Memory B cell (primary cell): Measurements from ENCODE around the gene TULP4.
"Not testable (repeated sequence)": the region's sequence is repeated elsewhere in the genome, so short reads cannot be mapped to it uniquely, and the experiment has no call there.

Experiments
- ATAC-seq: fragments of 150-1000 bp; cut with Tn5 transposase; 2 replicates; pipeline ENCODE4 v1.10.0; 2021; ENCODE audit warnings: low read depth, mild to moderate bottlenecking, moderate library complexity
- DNase-seq, 2 donors: peaks; one replicate each; pipeline ENCODE4 v3.0.0; 2022; ENCODE audit warnings: low spot score in 2 of 2
- H3K27ac Mint-ChIP-seq: one replicate; pipeline ENCODE4 v1.8.0; 2022; ENCODE audit warnings: mild to moderate bottlenecking, moderate library complexity, mixed read lengths
- H3K27me3 Mint-ChIP-seq: one replicate; pipeline ENCODE4 v1.8.0; 2022; ENCODE audit warnings: mixed read lengths
- H3K36me3 Mint-ChIP-seq: one replicate; pipeline ENCODE4 v1.8.0; 2022; ENCODE audit warnings: mild to moderate bottlenecking, mixed read lengths
- H3K4me1 Mint-ChIP-seq: one replicate; pipeline ENCODE4 v1.8.0; 2022; ENCODE audit warnings: mixed read lengths
- H3K4me3 Mint-ChIP-seq: one replicate; pipeline ENCODE4 v1.8.0; 2022; ENCODE audit warnings: mild to moderate bottlenecking, moderate library complexity, mixed read lengths
- H3K9me3 Mint-ChIP-seq: one replicate; pipeline ENCODE4 v1.8.0; 2022; ENCODE audit warnings: mixed read lengths

TULP4 gene

DNA sequence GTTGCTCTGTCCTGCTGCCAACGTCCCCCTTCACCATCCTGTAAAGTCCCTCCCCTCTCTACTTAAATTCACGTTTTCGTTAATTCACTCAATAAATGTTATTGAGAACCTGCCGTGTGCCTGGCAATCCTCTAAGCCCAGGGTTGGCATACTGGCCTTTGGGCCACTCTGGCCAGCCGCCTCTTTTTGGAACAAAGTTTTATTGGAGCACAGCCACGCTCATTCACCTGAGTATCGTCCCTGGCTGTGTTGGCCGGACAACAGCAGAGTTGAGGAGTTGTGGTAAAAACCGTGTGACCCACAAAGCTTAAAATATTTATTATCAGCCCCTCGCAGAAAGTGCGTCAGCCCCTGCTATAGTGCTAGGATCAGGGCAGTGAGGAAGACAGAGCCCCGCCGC lies 192.9 kb downstream of the TULP4 start:
- Mint-ChIP-seq H3K36me3 (peaks cover 34% of the 10 kb centered on the region), H3K27ac (peak overlapping the region; percentile 21), H3K4me1 (peaks cover 6% of the 10 kb centered on the region), H3K4me3 (no peak overlapping the region), H3K27me3 (no peaks in the 10 kb centered on the region), H3K9me3 (no peaks in the 10 kb centered on the region)
- no peak for DNase-seq
- no peak for ATAC-seq

- Mint-ChIP-seq H3K27ac (no peak overlapping the region), H3K4me3 (no peak overlapping the region), H3K4me1 (peaks cover 6% of the 10 kb centered on the region), H3K9me3 (no peaks in the 10 kb centered on the region), H3K36me3 (peaks cover 31% of the 10 kb centered on the region), H3K27me3 (no peaks in the 10 kb centered on the region)
- DNase-seq (no peak), ATAC-seq (no peak)
Measured at GRCh38 chr6:158506601-158507000, 194.3 kb downstream of the TULP4 start.

- Mint-ChIP-seq H3K9me3 (no peaks in the 10 kb centered on the region), H3K27me3 (no peaks in the 10 kb centered on the region), H3K4me3 (no peak overlapping the region), H3K36me3 (peaks cover 28% of the 10 kb centered on the region), H3K4me1 (peaks cover 6% of the 10 kb centered on the region), H3K27ac (no peak overlapping the region)
- ATAC-seq (no peak), DNase-seq (no peak)
Measured at GRCh38 chr6:158507174-158507573, 194.9 kb downstream of the TULP4 start.

GRCh38 chr6:158508450-158508849 lies 196.2 kb downstream of the TULP4 start:
- no peak overlapping the region for H3K27ac Mint-ChIP-seq
- DNase-seq (no peak), ATAC-seq (no peak)
- H3K36me3 Mint-ChIP-seq, result peaks cover 21% of the 10 kb centered on the region
- no peak overlapping the region for H3K4me3 Mint-ChIP-seq
- no peaks in the 10 kb centered on the region for H3K9me3 Mint-ChIP-seq
- H3K27me3 Mint-ChIP-seq, result no peaks in the 10 kb centered on the region
- peaks cover 6% of the 10 kb centered on the region for H3K4me1 Mint-ChIP-seq

DNA sequence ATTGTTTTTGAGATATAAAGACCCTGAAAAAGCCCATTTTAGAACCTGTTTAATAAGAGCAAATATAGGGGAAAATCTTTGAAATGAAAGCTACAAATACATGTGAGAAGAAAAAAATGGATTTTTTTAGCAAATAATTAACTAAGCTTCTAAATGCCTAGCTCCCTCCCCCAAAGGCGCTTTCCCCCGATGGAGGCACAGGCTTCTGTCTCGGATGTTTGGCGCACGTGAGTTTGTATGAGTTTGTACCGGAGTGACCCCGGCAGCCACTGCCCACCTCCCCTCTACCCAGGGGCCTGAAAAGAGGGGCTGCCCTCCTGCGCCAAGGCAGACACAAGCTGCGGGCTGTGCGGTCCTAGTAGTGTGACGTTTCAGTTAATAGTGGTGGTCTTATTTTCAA lies 197.2 kb downstream of the TULP4 start:
- Mint-ChIP-seq H3K27me3 (no peaks in the 10 kb centered on the region), H3K36me3 (peaks cover 16% of the 10 kb centered on the region), H3K4me1 (peaks cover 6% of the 10 kb centered on the region), H3K9me3 (no peaks in the 10 kb centered on the region), H3K27ac (no peak overlapping the region), H3K4me3 (no peak overlapping the region)
- DNase-seq (no peak), ATAC-seq (no peak)

GRCh38 chr6:158512809-158513208 lies 200.5 kb downstream of the TULP4 start:
- Mint-ChIP-seq H3K27me3 (peaks cover 2% of the 10 kb centered on the region), H3K9me3 (no peaks in the 10 kb centered on the region), H3K27ac (no peak overlapping the region), H3K4me1 (peaks cover 2% of the 10 kb centered on the region), H3K4me3 (no peak overlapping the region), H3K36me3 (no peaks in the 10 kb centered on the region)
- ATAC-seq (no peak), DNase-seq (no peak)

DNA sequence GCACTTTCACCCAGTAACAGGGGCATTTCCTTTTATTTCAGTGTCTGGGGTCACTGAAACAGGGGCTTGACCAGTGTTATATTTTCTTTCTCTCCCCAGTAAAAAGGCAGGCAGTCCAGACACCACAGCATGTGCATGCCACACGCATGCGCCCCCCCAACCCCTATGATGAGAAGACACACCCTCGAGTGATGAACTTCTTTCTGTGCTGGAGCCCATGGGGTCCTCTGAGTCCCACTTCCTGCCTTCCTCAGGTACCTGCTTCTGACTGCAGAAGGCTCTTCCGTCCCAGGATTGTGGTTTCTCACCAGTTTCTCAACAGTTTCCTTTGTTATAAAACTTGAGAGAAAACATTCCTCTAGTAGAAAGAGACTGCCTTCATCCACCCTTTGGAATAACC lies 201.9 kb downstream of the TULP4 start:
- Mint-ChIP-seq H3K27me3 (peaks cover 5% of the 10 kb centered on the region), H3K4me3 (no peak overlapping the region), H3K36me3 (no peaks in the 10 kb centered on the region), H3K4me1 (peaks cover 7% of the 10 kb centered on the region), H3K9me3 (no peaks in the 10 kb centered on the region), H3K27ac (no peak overlapping the region)
- ATAC-seq (no peak), DNase-seq (no peak)

GRCh38 chr6:158514991-158515390 lies 202.7 kb downstream of the TULP4 start:
- Mint-ChIP-seq H3K36me3 (no peaks in the 10 kb centered on the region), H3K4me1 (peaks cover 7% of the 10 kb centered on the region), H3K27ac (no peak overlapping the region), H3K4me3 (no peak overlapping the region), H3K9me3 (no peaks in the 10 kb centered on the region), H3K27me3 (peaks cover 8% of the 10 kb centered on the region)
- ATAC-seq (no peak), DNase-seq (no peak)

GRCh38 chr6:158516098-158516497 lies 203.8 kb downstream of the TULP4 start:
- H3K4me3 Mint-ChIP-seq, result no peak overlapping the region
- H3K27me3 Mint-ChIP-seq, result peaks cover 11% of the 10 kb centered on the region
- H3K9me3 Mint-ChIP-seq, result no peaks in the 10 kb centered on the region
- peaks cover 7% of the 10 kb centered on the region for H3K4me1 Mint-ChIP-seq
- no peak overlapping the region for H3K27ac Mint-ChIP-seq
- H3K36me3 Mint-ChIP-seq, result no peaks in the 10 kb centered on the region
- no peak for ATAC-seq
- DNase-seq, result no peak

- peaks cover 14% of the 10 kb centered on the region for H3K27me3 Mint-ChIP-seq
- H3K4me3 Mint-ChIP-seq, result no peak overlapping the region
- ATAC-seq (no peak), DNase-seq (no peak)
- H3K9me3 Mint-ChIP-seq, result no peaks in the 10 kb centered on the region
- H3K36me3 Mint-ChIP-seq, result no peaks in the 10 kb centered on the region
- H3K27ac Mint-ChIP-seq, result no peak overlapping the region
- peaks cover 7% of the 10 kb centered on the region for H3K4me1 Mint-ChIP-seq
Measured at GRCh38 chr6:158517038-158517437, 204.8 kb downstream of the TULP4 start.

DNA sequence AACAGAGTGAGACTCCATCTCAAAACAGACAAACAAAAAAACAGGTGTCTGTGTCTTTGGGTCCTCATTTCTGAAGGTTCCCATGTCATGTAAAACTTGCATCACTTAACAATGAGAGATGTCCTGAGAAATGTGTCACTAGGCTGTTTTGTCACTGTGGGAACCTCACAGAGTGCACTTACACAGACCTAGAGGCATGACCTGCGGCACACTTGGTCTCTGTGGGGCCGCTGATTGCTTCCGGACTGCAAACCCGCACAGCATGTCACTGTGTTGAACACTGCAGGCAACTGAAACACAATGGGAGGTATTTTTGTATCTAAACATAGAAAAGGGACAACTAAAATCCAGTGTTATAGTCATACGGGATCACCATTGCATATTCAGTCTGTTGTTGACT lies 205.3 kb downstream of the TULP4 start:
- DNase-seq, result no peak
- Mint-ChIP-seq H3K9me3 (no peaks in the 10 kb centered on the region), H3K36me3 (no peaks in the 10 kb centered on the region), H3K27ac (no peak overlapping the region), H3K4me1 (peaks cover 7% of the 10 kb centered on the region), H3K27me3 (peaks cover 16% of the 10 kb centered on the region), H3K4me3 (no peak overlapping the region)
- peak; percentile 72 for ATAC-seq

- H3K4me1 Mint-ChIP-seq, result peaks cover 7% of the 10 kb centered on the region
- peak; percentile 71 for ATAC-seq
Measured at GRCh38 chr6:158518191-158519127, 206.2 kb downstream of the TULP4 start.

GRCh38 chr6:158519300-158519699 lies 207.0 kb downstream of the TULP4 start:
- DNase-seq (no peak), ATAC-seq (no peak)
- peaks cover 26% of the 10 kb centered on the region for H3K27me3 Mint-ChIP-seq
- no peaks in the 10 kb centered on the region for H3K36me3 Mint-ChIP-seq
- H3K4me3 Mint-ChIP-seq, result no peak overlapping the region
- H3K4me1 Mint-ChIP-seq, result peaks cover 7% of the 10 kb centered on the region
- H3K9me3 Mint-ChIP-seq, result no peaks in the 10 kb centered on the region
- H3K27ac Mint-ChIP-seq, result no peak overlapping the region

More at GRCh38 chr6:158518191-158519127, 206.2 kb downstream of the TULP4 start:
- Mint-ChIP-seq H3K4me3 (peak overlapping the region; percentile 88), H3K9me3 (no peaks in the 10 kb centered on the region), H3K27ac (no peak overlapping the region), H3K27me3 (peaks cover 19% of the 10 kb centered on the region), H3K36me3 (no peaks in the 10 kb centered on the region)
- DNase-seq, result peak in 1 of 2 donors; percentile 25

- DNase-seq (no peak), ATAC-seq (no peak)
- Mint-ChIP-seq H3K4me3 (no peak overlapping the region), H3K9me3 (no peaks in the 10 kb centered on the region), H3K4me1 (peaks cover 7% of the 10 kb centered on the region), H3K27me3 (peaks cover 30% of the 10 kb centered on the region), H3K27ac (no peak overlapping the region), H3K36me3 (no peaks in the 10 kb centered on the region)
Measured at GRCh38 chr6:158519761-158520160, 207.5 kb downstream of the TULP4 start.

- H3K27ac Mint-ChIP-seq, H3K36me3 Mint-ChIP-seq, DNase-seq, H3K9me3 Mint-ChIP-seq, H3K4me3 Mint-ChIP-seq, ATAC-seq, H3K4me1 Mint-ChIP-seq: not testable (repeated sequence)
- peaks cover 37% of the 10 kb centered on the region for H3K27me3 Mint-ChIP-seq
Measured at GRCh38 chr6:158520975-158521374, 208.7 kb downstream of the TULP4 start.
